Fibroblast of skin of left biceps (primary cell): Measurements from ENCODE around the gene ANKRD50.

ENCODE experiments used
- DNase-seq, 2 experiments: peaks; one replicate each; pipeline ENCODE4 v3.0.0-alpha.2; 2013; ENCODE audit warnings: low read depth in 2 of 2

Gene ANKRD50, protein sequence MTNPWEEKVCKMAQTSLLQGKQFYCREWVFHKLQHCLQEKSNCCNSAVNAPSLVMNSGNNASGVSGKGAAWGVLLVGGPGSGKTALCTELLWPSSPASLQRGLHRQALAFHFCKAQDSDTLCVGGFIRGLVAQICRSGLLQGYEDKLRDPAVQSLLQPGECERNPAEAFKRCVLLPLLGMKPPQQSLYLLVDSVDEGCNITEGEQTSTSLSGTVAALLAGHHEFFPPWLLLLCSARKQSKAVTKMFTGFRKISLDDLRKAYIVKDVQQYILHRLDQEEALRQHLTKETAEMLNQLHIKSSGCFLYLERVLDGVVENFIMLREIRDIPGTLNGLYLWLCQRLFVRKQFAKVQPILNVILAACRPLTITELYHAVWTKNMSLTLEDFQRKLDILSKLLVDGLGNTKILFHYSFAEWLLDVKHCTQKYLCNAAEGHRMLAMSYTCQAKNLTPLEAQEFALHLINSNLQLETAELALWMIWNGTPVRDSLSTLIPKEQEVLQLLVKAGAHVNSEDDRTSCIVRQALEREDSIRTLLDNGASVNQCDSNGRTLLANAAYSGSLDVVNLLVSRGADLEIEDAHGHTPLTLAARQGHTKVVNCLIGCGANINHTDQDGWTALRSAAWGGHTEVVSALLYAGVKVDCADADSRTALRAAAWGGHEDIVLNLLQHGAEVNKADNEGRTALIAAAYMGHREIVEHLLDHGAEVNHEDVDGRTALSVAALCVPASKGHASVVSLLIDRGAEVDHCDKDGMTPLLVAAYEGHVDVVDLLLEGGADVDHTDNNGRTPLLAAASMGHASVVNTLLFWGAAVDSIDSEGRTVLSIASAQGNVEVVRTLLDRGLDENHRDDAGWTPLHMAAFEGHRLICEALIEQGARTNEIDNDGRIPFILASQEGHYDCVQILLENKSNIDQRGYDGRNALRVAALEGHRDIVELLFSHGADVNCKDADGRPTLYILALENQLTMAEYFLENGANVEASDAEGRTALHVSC (N-terminal part only)

DNA sequence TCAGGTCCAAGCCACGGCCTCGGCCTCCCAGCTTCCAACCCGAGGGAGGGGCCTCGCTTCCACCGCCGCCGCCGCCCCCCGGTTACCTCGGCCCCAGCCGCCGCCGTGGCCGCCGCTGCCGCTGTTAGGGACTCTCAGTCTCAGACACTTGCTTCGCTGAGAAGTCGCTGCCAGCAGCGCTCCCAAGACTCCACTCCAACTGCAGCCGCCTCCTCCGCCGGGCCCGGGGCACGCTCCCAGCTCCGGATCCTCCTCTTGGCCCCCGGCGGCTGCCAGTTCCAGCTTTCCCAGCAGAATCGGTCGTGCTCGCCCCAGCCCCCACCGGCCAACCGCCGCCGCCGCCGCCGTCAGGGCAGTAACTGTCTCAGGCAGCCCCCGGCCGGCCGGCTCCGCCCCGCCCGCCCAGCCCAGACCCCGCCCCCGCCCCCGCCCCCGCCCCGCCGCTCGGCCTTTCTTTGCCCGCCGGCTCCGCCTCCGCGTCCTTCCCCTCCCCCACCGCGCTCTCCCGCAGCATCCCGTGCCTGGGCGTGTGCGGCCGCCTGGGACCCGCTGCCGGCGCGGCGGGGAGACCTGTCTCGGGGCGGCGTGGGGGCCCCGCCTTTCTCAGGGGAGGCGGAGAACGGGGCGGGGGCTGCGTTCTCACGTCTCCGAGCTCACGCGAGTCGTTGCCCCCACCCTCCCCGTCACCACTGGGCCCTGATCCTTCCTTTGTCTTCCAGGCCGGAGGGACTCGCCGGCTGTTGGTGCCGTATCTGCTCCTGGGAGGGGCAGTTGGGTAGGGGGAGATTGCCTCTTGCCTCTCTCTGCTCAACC, at the start of gene ANKRD50:
ANKRD50 (minus strand) TSS at position 361 of the 813 bp plus-strand sequence. CDS start 2,221 bp downstream, outside the sequence.
- DNase-seq: peak; percentile 92 to 94

DNA sequence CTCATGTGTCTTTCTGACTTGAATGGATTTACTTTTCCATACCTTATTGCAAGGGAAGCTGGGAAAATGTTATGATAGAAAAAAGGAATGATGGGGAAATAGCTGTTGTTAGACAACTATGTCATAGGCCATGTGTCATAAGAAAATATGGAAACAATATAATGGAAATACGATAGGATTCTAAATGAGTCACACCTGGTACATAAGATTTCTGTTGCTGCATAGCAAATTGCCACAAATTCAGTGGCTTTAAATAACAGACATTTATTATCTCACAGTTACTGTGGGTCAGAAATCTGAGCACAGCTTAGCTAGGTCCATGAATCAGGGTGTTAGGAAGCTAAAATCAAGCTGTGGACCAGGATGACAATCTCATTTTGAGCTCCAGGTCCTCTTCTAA, 44.6 kb upstream of the ANKRD50 start:
- peak; percentile 20 to 28 for DNase-seq

DNA sequence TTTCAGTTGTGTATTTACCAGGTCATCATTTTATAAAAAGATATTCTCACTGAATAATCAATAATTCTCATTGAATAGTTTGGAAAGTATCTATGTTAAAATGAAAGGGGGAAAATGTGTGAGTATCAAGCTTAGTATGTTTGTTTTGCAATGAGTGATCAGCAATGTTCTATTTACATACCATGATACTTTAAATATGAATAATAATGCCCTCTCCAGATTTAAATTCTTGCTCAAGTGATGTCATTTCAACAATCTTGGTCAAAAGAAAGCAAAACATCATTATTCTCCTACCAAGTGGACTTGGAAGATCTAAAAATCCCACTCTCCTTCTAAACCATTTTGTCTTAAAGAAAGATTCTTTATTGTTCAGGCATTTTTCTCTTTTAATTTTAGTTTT, 42.1 kb upstream of the ANKRD50 start:
- DNase-seq: no peak

DNA sequence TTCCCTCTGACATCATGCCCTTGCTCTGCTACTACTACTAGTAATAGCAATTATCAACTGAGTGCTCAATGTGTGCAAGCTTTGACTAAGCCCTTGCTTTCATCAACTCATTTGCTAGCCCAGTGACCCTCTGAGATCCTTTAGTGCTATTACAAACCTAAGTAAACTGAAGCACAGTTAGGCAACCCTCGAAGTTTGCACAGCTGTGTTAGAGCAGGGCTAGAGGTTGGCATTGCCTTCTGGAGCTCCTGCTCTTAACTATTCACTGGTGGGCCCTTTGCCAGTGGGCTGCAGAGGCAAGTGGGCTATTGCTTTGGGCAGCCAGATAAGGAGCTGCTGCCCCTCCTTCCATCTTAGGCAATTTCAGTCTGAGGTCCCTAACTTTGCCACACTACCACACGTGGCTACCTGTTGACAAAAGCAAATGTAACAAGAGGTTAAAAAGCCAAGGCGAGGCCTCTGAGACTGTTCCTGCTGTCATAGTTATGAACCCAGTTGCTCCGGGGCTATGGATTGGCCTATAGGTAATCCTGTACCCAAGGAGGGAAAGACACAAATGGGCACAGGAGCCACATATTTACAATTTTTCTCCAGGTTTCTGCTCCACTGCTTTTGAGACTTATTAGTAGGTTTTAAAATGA, 41.5 kb upstream of the ANKRD50 start:
- DNase-seq: no peak

DNA sequence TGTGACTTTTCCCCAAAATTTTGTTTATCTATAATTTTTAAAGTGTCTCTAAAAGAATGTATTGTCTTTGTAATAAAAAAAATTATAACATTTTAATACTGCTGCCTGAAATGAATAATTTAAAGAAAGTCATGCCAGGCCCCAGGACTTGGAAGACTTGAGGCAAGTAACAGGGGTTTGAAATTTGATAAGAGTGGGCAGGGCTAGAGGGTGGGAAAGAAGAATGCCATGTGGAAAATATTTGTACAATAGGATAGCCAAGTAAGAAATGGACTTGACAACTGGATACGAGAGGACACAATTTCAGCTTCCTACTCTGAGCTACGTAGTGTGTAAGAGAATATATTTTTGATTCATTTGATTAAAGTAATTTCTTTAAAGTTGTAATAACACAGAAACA, 36.9 kb upstream of the ANKRD50 start:
- DNase-seq: no peak

DNA sequence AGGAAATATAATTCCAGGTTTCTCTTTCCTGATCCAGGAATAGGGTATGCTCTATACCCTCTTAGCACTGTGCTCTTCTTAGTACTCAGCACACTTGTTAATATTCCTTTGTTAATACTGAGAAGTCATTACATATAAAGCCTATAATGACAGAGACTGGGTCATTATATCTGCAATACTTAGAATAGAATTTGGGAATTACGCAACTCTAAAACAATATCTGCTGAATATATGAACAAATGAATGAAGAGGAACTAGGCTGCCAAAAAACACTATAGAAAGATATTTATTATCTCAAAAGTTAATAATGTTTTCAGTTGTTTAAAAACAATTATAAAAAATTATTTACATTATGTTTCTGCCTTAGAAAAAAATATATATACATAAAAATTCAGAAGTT, 36.4 kb upstream of the ANKRD50 start:
- DNase-seq: no peak

DNA sequence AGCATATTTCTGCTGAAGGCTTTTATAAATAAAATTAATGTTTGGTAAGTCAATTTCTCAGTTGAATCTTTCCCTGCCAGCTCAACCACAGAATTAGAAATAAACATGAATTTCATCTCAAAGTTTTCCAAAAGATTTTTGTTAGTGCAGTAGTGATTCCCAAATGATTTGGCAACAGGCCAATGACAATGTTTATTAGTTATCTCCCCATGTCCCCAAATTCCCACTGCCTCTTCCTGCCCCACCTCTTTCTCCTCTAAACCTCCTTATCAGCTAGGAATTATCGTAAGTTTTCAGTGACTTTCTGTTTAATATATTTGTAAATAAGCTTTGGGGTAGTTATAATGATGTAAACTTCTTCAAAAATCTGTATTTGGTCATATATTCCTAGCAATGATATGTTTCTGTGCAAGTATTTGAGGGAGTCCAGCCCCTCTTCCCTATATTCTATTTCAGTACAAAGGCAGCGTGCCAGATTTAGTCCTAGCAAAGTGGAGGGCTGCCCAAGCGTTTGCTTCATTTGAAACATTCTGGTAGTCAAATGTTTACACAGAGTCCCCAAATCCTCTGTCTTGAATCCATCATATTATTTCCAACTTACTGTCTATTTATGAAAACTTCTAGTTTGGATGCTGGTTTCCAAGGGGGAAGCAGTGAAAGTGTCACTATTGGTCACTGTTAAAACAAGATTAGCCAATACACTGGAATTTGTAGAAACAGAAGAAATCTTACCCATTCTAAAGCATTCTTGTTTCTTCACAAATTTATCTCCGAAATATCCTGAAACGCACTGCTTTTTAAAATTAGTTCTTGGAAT, 33.7 kb upstream of the ANKRD50 start:
- no peak for DNase-seq

DNA sequence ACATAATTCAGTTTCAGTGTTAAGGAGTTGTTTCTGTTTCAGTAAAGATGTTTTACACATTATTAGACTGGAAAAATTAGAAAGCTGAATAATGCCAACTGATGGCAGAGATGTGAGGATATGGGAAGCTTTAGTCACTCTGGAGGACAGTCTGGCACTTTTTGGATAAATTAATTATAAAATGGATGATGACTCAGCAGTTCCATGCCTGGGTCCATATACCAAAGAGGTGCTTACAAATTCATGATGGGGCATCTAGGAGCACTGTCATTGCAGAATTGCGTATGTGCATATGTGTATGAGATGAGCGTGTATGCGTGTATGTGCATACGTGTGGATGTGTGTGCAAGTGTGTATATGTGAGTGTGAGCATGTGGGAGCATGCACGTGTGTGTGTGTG, 31.2 kb upstream of the ANKRD50 start:
- DNase-seq: no peak

DNA sequence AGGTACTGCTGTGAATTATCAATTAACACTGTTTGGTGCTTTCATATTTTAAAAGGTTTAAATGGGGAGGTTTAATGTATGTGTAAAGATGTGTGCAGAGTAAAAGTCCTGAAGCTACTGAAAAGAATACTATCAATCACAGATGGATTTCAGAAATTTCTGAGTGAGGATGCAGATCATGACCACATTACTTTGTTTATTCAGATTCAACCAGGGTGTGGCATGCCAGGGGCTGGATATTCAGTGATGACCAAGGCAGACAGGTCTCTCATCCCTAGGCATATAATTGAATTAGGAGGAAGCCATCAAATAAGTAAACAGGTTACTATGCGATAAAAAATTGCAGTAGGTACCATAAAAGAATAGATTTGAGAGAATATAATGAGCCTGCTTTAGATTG, 28.0 kb upstream of the ANKRD50 start:
- no peak for DNase-seq

DNA sequence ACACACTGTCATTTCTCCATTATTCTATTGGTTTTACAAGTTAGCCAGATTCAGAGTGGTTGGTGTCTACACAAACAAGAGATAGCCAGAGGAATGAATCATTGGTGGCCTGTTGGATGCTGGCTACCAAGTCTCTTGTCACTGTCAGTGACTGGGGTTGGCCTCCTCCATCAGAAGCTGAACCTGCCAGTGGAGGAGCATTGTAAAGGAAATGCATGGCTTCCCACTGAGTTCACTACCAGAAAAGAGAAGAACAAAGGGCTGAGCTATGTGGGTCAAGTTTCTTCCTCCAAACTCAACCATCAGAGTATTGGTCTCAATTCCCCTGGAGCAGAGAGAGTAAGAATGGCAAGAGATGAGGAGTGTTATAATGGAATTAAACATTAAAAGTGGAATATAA, 26.5 kb upstream of the ANKRD50 start:
- DNase-seq: no peak

DNA sequence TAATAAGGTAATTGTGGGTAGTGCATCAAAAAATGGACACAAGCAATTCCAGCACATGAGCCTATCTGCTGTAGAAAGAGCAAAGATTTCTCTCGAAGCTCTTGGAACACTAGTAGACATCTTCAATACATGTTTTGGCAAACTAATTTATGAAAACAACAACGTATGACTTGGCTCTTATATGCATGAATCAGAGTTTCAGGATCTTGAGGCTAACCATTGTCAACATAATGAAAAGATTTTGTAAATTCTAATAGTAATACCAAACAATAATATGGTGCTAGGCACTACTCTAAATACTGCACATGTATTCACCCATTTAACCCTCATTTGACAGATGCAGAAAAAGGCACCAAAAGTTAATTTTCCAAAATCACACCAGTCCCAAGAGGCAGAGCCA, 25.1 kb upstream of the ANKRD50 start:
- no peak for DNase-seq

DNA sequence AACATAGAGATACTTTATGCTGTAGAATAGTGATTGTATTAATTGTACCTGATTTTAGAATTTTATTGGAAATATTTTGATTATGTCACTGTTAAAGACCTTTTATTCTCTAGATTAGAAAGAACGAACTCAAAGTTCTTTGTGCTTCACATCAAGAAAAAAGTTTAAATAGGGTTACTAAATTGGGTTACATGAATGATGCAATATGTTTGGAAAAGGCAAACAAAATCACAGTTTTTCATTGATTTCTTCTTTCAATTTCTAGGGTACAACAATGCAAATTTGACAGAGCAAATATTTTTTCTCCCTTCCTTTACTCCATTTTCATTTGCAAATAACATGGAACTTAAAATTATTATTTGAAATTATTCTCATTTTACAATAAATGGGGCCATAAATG, 24.0 kb upstream of the ANKRD50 start:
- DNase-seq: no peak

DNA sequence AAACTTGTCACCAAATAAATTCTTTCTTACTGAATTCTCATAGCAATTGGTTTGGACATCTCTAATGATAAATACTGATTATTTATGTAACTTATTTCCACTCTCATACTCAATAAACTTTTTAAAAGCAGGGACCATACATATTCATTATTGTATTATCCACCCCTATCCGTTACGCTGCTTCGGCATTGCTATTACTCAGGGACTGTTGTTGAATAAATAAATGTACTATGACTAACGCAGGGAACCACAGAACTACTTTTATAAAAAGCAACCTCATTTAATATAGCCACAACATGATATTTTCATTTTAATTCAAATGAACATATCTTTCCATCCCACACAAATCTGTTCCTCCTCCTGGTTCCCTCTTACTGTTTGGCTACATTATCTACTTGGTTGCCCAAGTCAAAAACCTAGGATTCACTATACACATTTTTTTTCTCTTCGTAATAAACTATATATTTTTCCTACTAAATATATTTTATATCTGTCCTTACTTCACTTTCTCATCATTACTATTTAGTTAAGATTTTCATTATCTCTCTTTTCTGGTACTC, 14.9 kb upstream of the ANKRD50 start:
- DNase-seq: no peak

DNA sequence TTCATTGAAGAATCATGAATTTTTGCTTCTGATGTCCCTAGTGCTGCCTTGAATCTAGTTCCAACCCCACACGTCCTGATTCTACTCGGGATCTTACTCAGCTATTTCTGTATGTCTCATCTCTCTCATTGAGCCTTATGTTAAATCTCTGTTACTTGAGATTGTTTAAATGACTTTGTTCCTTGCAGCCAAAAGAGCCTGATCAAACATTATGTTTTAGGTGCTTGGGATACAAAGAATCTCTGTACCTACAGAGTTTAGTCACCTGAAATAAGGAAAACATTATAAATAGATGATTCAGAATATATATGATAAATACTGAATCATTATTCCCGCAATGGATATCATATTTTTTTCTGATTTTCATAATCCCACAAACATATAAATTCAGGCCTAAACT, 13.7 kb upstream of the ANKRD50 start:
- DNase-seq: no peak

DNA sequence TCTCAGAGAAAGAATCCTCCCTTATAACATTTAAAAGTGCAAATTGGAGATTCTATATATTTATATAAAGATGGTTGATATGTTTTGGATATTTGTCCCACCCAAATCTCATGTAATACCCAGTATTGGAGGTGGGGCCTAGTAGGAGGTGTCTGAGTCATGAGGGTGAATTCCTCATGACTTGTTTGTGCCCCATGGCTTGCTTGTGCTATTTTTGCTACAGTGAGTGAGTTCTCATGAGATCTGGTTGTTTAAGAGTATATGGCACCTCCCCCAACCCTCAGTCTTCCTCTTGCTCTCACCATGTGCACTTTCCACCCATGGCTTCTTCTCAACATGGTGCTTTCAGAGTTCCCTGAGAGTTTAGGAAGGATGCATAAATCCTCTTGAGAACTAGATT, 9.5 kb upstream of the ANKRD50 start:
- no peak for DNase-seq

DNA sequence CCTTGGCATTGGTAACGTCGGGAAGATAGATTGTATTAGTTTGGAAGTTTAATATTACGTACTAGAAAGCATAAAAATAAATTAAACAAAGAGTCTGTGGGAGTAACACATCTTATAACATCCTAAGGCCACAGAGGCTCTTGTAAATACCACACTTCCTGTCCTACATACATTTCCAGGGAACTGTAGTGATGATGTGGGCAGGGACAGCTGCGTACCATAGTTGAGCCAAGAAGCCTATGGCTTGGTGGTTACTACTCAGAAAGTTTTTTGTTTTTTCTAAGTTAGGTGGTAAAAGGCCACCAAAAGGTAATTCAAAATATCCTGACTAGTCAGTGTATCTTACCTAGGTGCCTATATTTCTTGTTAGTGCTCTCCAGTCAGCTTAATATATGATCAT, 4.6 kb upstream of the ANKRD50 start:
- DNase-seq: no peak

DNA sequence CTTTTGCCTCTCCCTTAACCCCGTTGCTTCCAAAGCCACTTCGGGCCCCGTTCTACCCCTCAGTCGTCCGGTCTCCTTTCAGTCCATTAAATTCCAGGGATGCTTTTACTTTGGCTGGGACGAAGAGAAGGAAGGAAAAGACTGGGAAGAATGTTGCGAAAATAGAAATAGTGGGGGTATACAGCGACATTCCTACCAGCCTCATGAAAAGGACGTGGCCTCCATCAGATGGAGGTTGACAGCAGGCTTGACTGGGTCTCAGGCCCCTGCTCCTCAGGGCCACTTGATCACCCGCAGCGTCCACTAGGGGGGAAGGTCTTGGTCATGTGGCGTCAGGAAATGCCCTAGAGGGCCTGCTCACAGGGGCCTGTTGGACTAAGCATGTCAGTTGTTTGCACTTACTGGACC, 657 bp upstream of the ANKRD50 start:
- DNase-seq: peak in 1 of 2 experiments; percentile 39

DNA sequence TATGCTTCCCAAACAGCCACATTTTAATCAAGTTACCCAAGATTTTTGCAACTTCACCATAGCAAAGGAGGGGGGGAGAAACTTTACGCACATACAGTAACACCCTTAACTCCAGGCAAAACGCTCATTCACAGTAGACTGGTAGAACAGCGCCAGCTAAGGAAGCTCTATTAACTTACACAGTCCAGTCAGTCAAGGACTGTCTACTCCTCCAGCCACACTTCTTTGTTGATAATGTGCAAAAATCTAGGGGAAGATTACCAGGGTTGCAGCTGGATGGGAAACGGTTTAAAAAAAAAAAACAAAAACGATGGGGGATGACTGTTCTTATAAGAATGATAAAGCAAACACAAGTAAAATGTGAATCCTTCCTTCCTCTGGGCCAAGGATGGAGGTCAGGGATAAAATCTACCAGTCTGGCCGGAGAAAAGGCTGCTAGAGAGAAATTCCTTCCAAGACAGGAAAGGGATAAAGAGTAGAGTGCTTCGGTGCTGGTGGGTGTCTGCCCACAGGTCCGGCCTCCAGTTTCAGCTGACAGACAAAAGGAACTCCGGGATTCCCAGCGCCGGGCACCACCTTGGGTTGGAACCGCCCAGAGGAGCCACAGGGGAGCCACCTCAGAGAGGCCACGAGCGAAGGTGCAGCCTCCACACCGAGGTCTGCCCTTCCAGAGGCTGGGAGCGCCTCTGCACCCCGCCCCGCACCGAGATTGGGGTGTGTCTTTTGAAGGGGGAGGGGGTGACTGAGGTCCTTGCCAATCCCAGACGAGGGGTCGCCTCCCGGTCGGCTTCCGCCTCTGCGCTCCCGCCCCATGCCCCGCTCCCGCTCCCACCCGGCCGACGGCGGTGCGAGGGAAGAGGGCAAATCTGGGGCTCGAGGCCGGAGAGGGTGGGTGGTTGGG, 811 bp downstream of the ANKRD50 start:
- DNase-seq: peak; percentile 30 to 32

DNA sequence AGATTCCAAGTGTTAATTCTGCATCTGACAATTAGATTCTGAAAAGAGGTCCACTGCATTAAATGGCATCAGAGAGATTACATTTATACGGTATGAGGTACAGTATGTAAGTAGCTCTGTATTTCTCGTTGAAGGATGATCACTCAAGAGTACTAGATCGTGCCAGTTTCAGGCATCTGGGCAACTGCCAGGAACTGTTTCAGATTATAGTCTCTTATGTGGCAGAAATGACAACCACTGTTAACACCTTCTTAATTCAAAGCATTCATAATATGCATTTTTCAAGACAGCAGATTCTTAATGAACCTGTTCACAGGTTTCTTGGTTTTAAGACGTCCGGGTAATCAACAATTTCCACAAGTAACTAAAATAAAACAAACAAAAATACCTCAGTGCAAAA, 1.6 kb downstream of the ANKRD50 start:
- DNase-seq: no peak
